SK-N-MC (cell line): ENCODE data around the gene RPAIN.

Source experiments
- EZH2 ChIP-seq: fragments of 200-600 bp; sonication (generic); IDR thresholded peaks from one replicate; pipeline ENCODE4 v1.6.1; 2017; ENCODE audit warnings: antibody characterized with exemption
- FOXP2 ChIP-seq: optimal IDR thresholded peaks from 2 replicates; pipeline ENCODE3; 2011; ENCODE audit warnings: mild to moderate bottlenecking, moderate library complexity; ENCODE audit not compliant: insufficient read depth; ENCODE audit errors: extremely low read length, control extremely low read depth
- POLR2AphosphoS5 ChIP-seq: IDR thresholded peaks from 2 replicates; pipeline ENCODE4 v1.6.1; 2012; ENCODE audit warnings: mild to moderate bottlenecking, low read depth, low read length, borderline replicate concordance

DNA sequence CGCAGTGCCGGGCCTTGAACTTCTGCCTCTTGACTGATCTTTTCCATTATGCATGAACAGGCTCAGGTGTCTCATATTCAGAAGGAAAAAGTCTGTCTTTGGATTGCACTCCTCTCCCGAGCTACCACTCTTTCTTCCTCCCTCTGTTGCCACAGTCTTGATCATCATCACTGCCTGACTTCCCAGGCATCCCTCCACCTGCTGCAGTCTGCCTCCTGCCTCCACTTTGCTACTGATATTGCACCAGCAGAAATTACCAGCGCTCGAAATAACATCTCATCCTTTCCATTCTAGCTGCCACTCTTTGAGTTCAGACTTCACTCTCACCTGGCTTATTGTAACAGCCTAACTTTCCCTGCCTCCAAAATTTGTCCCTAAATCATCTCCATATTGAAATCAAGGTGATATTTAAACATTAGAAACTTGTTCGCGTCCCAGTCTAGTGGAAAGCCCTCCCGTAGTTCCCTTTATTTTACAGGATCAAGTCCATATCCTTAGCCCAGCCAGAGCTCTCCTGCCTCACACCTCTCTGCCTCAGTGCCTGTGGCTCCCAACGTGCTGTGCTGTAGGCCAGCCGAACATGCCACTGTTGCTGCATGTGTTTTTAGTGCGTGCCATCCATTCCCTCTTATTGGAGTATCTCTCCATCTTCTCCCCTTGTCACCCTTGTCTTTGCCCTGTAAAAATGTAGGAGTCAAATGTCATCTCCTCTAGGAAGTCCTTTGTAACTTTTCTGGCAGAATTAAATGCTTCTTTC lies 40.5 kb upstream of the RPAIN start:
- TF ChIP-seq EZH2 (no peak), POLR2AphosphoS5 (no peak), FOXP2 (no peak)
